ENCODE results near the gene ZBTB4.
"Not testable (repeated sequence)": the region's sequence is repeated elsewhere in the genome, so short reads cannot be mapped to it uniquely, and the experiment has no call there.

ZBTB4 gene

DNA sequence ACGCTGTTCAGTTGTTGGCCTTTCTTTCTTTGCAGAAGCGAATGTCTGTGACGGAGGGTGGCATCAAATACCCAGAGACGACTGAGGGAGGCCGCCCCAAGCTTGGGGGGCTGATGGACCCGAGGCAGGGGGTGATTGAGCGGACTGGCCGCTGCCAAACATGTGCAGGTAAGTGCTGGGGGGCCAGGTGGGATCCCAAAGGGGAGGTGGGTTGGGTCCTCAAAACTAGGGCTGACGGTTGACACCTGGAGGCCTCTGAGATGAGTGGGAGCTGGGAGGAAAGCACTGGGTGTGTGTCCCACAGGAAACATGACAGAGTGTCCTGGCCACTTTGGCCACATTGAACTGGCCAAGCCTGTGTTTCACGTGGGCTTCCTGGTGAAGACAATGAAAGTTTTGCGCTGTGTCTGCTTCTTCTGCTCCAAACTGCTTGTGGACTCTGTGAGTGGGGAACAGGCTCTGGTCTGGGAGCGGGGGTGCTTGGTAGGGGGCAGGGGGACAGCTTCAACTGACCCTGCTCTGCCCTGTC, 16.5 kb upstream of the ZBTB4 start:
- DNase-seq = no peak

GRCh38 chr17:7493941-7494340, 14.5 kb upstream of the ZBTB4 start:
- DNase-seq = no peak

- no peak for DNase-seq
These were observed 12.2 kb upstream of the ZBTB4 start for GRCh38 chr17:7491583-7491982.

DNA sequence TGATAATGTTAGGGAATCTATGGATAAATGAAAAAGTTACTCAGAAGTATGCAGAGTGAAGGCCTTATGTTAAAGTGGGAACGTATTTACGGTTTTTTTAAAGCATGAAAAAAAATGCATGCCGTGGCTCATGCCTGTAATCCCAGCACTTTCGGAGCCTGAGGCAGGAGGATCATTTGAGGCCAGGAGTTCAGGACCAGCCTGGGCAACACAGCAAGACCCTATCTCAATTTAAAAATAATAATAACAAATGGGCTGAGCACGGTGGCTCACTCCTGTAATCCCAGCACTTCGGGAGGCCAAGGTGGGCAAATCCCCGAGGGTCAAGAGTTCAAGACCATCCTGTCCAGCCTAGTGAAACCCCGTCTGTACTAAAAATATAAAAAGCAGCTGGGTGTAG, 10.7 kb upstream of the ZBTB4 start:
- no peak for DNase-seq

DNA sequence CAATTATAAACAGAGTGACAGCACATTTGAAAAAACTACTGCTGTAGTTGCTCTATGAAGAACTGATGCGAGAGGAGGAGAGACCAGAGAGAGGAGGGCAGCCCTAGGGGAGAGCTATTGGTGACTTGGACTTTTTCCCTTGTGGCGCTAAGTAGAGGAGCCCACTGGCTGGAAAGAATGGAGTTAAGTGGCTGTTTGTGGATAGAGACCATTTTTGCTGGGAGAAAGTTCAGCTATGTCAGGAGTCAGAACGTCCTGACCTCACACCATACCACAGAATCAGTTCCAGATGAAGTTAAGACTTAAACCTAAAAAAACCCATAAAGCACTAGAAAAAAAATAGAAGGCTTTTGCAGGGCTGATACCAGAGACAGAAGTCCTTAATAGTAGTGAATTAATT, 6.8 kb upstream of the ZBTB4 start:
- no peak for DNase-seq

GRCh38 chr17:7484919-7485377, 5.5 kb upstream of the ZBTB4 start:
- DNase-seq = no peak

GRCh38 chr17:7484067-7484918, 4.9 kb upstream of the ZBTB4 start, which contains the start of gene POLR2A:
TSS of gene POLR2A (plus strand) at chr17:7484366.
- DNase-seq = peak; percentile 98

- peak; percentile 91 for DNase-seq
These were observed 4.0 kb upstream of the ZBTB4 start for GRCh38 chr17:7483255-7484066.

GRCh38 chr17:7482742-7483088, 3.3 kb upstream of the ZBTB4 start:
- DNase-seq = not testable (repeated sequence)

- DNase-seq = not testable (repeated sequence)
These were observed 2.7 kb upstream of the ZBTB4 start for GRCh38 chr17:7481842-7482741.

DNA sequence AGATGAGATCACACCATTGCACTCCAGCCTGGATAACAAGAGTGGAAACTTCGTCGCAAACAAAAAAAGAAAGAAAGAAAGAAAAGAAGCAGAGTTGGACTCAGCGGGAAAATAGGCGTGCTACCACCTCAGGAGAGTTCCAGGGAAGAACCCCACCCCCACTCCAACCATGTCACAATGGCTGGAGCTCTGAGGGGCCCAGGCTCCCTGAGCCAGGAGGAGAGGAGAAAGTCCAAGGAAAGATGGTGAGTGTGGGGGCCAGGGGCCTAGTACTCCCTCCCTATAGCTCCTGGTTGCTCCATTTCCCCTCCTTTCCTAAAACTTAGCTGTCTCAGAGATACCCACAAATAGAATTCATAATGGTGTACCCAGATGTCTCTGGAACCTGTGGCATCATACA, 1.8 kb upstream of the ZBTB4 start, which contains the start of gene SLC35G6:
SLC35G6 (plus strand) TSS at position 172 of the 400 bp plus-strand sequence; CDS start at position 243, 71 bp downstream.
- not testable (repeated sequence) for DNase-seq

DNA sequence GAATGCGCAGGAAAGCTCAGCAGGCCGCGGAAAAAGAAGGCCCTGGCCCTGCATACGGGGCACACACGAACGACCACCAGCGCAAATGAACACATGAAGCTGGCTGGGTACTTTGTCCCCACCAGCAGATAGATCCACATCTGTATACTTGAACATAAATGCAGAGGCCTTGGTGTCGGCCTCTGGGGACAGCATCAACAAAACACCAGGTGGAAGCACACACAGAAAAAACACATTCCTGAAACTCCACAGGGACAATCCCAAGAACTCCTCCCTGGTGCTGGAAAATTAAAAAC, 606 bp upstream of the ZBTB4 start:
- no peak for DNase-seq

DNA sequence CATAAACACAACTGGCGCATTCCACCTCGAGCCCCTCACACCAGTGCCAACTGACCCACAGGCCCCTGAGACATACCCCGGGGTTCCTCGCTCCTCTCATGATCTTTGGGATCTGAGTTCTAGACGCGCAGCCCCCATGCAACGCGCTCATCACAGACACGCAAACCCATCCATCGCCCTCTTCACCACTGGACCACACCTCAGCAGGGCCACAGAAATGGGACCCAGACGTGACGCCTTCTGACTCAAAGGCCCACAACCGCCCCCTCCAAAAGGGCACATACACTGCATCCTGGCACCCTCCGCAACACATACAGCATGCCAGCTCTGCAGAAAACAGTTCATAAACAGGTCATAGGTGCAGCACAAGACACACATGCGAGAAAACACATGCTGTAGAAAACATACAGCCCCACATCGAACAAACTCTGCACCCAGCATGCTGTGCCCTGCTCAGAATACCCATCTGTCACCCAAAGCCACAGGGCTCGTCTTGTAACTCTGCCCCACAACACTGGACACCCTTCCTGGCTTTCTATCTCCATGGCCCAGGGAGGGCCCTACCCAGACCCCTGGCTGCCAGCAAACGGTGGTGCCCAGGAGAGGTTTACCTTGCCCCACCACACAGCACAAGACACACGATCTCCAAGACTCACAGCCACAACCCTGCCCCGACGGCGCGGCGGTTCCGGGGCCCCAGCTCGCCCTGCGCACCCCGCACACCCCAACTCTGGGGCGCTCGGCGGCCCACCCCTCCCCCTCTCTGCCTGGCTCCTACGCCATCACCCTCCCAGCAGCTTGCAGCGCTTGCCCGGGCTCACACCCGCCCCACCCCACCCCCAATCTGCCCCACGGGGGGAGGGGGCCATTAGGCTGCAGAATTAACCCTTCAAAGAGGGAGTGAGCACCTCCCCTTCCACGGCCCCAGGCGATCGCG, 887 bp downstream of the ZBTB4 start:
- DNase-seq = peak; percentile 59

- peak; percentile 55 for DNase-seq
These were observed 1.8 kb downstream of the ZBTB4 start for GRCh38 chr17:7477392-7478275.

- DNase-seq = no peak
These were observed 2.5 kb downstream of the ZBTB4 start for GRCh38 chr17:7476951-7477350.

GRCh38 chr17:7476494-7476893, 2.9 kb downstream of the ZBTB4 start:
- DNase-seq = no peak

- DNase-seq = no peak
These were observed 3.5 kb downstream of the ZBTB4 start for GRCh38 chr17:7475764-7476422.

GRCh38 chr17:7474767-7475166, 4.7 kb downstream of the ZBTB4 start:
- not testable (repeated sequence) for DNase-seq

DNA sequence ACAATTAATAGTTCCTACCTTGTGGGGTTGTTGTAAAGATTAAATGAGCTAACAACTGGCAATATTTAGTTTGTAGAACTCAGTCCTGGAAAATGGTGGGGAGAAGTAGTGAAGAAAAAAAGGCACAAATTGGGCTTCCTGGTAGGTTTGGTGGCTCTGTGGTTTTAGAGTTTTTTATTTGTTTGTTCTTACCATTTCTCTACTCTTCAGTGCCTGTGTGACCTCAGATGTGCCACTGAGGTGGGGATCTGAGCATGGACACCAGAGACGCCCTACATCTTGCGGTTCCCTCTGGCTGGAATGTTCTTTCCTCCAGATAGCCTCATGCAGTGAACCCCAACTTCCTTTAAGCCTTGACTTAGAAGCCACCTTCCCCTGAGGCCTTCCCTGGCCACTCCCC, 7.7 kb downstream of the ZBTB4 start:
- no peak for DNase-seq

Measured in effector CD8-positive, alpha-beta T cell (primary cell).